ENCODE measurements around the gene BTAF1.

DNA sequence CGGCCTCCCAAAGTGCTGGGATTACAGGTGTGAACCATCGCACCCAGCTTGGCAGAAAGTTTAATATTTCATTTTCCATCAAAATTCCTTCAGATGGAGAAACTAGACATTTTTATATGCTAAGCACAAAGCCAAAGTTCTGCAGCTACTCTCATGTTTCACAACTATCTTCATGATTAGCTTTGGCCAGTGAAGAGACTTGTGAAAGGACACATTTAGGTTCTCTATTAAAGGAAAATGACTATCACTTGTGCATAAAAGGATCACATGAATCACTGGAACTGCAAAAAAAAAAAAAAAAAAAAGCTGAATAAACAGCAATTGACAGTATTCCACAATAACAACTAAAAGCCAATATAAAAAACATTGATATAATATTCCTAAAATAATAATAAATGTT, 30.5 kb upstream of the BTAF1 start:
- no peak for TF ChIP-seq SIN3A (IDR thresholded peaks at IDR 0.05; ENCODE audit: borderline replicate concordance, insufficient read depth, low read depth, low read length)
- TF ChIP-seq, protein P1, sequence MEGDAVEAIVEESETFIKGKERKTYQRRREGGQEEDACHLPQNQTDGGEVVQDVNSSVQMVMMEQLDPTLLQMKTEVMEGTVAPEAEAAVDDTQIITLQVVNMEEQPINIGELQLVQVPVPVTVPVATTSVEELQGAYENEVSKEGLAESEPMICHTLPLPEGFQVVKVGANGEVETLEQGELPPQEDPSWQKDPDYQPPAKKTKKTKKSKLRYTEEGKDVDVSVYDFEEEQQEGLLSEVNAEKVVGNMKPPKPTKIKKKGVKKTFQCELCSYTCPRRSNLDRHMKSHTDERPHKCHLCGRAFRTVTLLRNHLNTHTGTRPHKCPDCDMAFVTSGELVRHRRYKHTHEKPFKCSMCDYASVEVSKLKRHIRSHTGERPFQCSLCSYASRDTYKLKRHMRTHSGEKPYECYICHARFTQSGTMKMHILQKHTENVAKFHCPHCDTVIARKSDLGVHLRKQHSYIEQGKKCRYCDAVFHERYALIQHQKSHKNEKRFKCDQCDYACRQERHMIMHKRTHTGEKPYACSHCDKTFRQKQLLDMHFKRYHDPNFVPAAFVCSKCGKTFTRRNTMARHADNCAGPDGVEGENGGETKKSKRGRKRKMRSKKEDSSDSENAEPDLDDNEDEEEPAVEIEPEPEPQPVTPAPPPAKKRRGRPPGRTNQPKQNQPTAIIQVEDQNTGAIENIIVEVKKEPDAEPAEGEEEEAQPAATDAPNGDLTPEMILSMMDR (IDR thresholded peaks at IDR 0.05), result no peak

Data from Panc1 (cell line).